Ovary (tissue), 9 donors: ENCODE results near the gene FEM1B. TPM values are rescaled to one million over a fixed set of nuclear protein-coding genes. Genes with fewer than 3 reads are reported as not detected.

Experiments used
- DNase-seq, 5 donors: peaks; one replicate each; pipeline ENCODE4 v3.0.0-alpha.2; 2019 to 2020
- H3K27ac ChIP-seq, 2 donors: fragments of 200-600 bp; one replicate each; pipeline versions ENCODE4 v1.5.1 to v1.8.0; 2019 to 2022
- H3K27me3 ChIP-seq: fragments of 200-600 bp; one replicate; pipeline ENCODE4 v1.8.0; 2022
- H3K36me3 ChIP-seq: fragments of 200-600 bp; sonication (generic); one replicate; pipeline ENCODE4 v1.5.1; 2019
- H3K4me1 ChIP-seq: one replicate; pipeline ENCODE4 v1.8.1; 2013; ENCODE audit warnings: mild to moderate bottlenecking, moderate library complexity; ENCODE audit not compliant: insufficient read depth
- H3K4me3 ChIP-seq: fragments of 200-600 bp; sonication (generic); one replicate; pipeline ENCODE4 v1.5.1; 2017
- H3K9me3 ChIP-seq, 2 donors: fragments of 200-600 bp in 1 of 2; sonication (generic) in 1 of 2; one replicate each; pipeline versions ENCODE4 v1.5.1 to v1.8.1; 2013 to 2019; ENCODE audit warnings: mild to moderate bottlenecking in 1 of 2, moderate library complexity in 1 of 2
- CTCF ChIP-seq, 3 donors: fragments of 450-650 bp in 2 of 3; fragments of 200-600 bp in 1 of 3; IDR thresholded peaks; one replicate each; pipeline versions ENCODE4 v1.5.1 to v1.8.0; 2016 to 2022; ENCODE audit warnings: antibody characterized with exemption in 3 of 3, mild to moderate bottlenecking in 1 of 3
- EP300 ChIP-seq: sonication (generic); formaldehyde crosslinking; IDR thresholded peaks from one replicate; pipeline ENCODE4 v1.6.1; 2017; ENCODE audit warnings: antibody characterized with exemption
- POLR2A ChIP-seq: fragments of 450-650 bp; IDR thresholded peaks from one replicate; pipeline ENCODE4 v1.6.1; 2017; ENCODE audit warnings: antibody characterized with exemption, mild to moderate bottlenecking, moderate library complexity
- WGBS, 3 donors: extraction: QIAGEN DNeasy Blood & Tissue Kit in 1 of 3; methylation state at CpG; one replicate each; pipeline versions ENCODE4 v1.1.5 to v1.1.7; 2013 to 2017; 5-methylcytosine and 5-hydroxymethylcytosine counted together
- intact Hi-C, 4 donors: fragments of 100-400 bp; cut with DNase I; formaldehyde crosslinking; loops; one replicate each; pipeline versions ENCODE4 v1.11.0 to v1.15.1; 2022 to 2023
- polyA plus RNA-seq, 2 donors: library from polyadenylated mRNA; stranded (reverse); fragments of 200-250 nt in 1 of 2; fragments of 350-450 nt in 1 of 2; fragmentation: Illumina TruSeq in 1 of 2; extraction: RNeasy Lipid Tissue Mini Kit (QIAGEN cat#74804) in 1 of 2; gene quantifications; one replicate each; pipeline ENCODE4 v1.2.3, GENCODE V29; 2013 to 2014
- total RNA-seq, 7 donors: library from RNA; depleted of rRNA in 2 of 7; stranded (reverse); fragments of >200 nt in 2 of 7; fragmentation: NEBNext Ultra II Directional in 3 of 7; extraction: Animal tissue kit (Norgen Biotek cat#: 25700) in 3 of 7; gene quantifications; one replicate each; pipeline versions ENCODE4 v1.1.0 to v1.2.4, GENCODE V29; 2016 to 2023
- donor health status: DM: no; HTN: no; CAD: no; lungs with moderate emphysema.
- donor health status: DM: no; HTN: no; CAD: no.
- donor health status: Bipolar disorder and iron deficiency.
- donor health status: DM: yes; HTN: yes; CAD: no.
- donor health status: DM: no; HTN: no; CAD: no.
- donor health status: DM: yes; HTN: yes; CAD: no.

FEM1B gene
- total and polyA plus RNA-seq, 9 donors = 15.8 to 83.2 (median 54.8) TPM

DNA sequence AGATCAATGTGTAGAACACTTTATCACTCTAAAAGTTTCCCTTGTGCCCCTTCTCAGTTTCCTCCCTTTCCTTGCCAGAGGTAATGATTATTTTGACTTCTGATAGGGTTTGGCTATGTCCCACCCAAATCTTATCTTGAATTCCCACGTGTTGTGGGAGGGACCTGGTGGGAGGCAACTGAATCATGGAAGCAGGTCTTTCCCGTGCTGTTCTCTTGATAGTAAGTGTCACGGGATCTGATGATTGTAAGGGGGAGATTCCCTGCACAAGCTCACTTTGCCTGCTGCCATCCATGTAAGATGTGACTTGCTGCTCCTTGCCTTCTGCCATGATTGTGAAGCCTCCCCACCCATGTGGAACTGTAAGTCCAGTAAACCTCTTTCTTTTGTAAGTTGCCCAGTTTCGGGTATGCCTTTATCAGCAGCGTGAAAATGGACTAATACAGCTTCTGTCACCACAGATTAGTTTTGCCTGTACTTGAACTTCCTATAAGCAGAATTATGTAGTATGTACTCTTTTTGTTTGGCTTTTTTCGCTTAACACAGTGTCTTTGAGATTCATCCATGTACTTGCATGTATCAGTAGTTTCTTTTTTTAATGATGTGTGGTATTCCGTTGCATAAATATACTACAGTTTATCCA is 7.2 kb downstream of the FEM1B start:
- no peak overlapping the region for H3K4me3 ChIP-seq
- no peaks in the 10 kb centered on the region for H3K27me3 ChIP-seq
- H3K4me1 ChIP-seq = peaks cover 12% of the 10 kb centered on the region
- H3K27ac ChIP-seq = no peak overlapping the region
- DNase-seq = no peak
- no peaks in the 10 kb centered on the region for H3K36me3 ChIP-seq
- intact Hi-C loops = no loop called here
- no peaks in the 10 kb centered on the region for H3K9me3 ChIP-seq
- WGBS, 3 donors = 78 to 84% (median 79%) methylated on average over 7 of the region's 7 CpGs
- TF ChIP-seq POLR2A = no peak
- no peak for TF ChIP-seq EP300
- TF ChIP-seq CTCF (IDR thresholded peaks at IDR 0.05) = no peak

DNA sequence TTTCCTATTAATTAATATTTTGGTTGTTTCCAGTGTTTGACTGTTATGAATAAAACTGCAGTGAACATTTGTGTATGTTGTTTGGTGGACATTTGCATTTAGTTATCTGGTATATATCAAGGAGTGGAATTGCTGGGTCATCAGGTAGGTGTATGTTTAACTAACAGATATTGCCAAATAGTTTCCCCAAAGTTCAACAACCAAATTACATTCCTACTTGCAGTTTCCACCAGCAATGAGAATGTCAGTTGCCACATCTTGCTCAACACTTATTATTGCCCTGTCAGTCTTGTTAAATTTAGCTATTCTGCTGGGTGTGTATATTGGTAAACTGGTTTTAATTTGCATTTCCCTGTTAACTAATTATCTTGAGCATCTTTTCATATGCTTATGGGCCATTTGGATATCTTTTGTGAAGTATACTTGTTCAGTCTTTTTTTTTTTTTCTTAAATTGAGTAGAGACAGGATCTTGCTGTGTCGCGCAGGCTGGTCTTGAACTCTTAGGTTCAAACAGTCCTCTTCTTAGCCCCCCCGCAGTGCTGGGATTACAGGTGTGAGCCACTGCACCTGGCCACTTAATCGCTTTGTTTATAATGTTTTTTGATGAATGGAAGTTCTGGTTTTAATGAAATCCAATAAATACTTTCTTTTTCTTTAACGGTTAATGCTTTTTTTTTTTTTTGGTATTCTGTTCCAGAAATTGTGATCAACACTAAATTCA is 7.9 kb downstream of the FEM1B start:
- H3K27me3 ChIP-seq = no peaks in the 10 kb centered on the region
- TF ChIP-seq EP300 (no peak), POLR2A (no peak), CTCF (IDR thresholded peaks at IDR 0.05) (no peak)
- WGBS, 3 donors = 88 to 89% (median 88%) methylated on average over 5 of the region's 5 CpGs
- intact Hi-C loops = no loop called here
- H3K27ac ChIP-seq = no peak overlapping the region
- no peak for DNase-seq
- no peaks in the 10 kb centered on the region for H3K36me3 ChIP-seq
- no peaks in the 10 kb centered on the region for H3K9me3 ChIP-seq
- no peak overlapping the region for H3K4me3 ChIP-seq
- H3K4me1 ChIP-seq = peaks cover 10% of the 10 kb centered on the region

DNA sequence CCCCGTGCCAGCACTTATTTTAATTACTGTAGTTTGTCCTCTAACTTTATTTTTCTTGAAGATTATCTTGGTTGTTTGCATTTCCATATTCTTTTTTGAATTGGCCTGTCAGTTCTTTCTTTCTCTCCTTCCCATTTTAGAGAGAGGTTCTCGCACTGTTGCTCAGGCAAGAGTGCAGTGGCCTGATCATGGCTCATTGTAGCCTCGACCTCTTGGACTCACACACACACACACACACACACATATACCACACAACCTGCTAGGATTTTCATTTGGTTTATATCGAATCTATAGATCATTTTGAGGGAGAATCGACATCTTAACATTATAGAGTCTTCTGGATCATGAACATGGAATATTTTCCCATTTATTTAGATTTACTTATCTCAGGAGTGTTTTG is 8.7 kb downstream of the FEM1B start:
- Histone ChIP-seq H3K36me3 (no peaks in the 10 kb centered on the region), H3K27ac (no peak overlapping the region), H3K27me3 (no peaks in the 10 kb centered on the region), H3K4me3 (no peak overlapping the region), H3K4me1 (peaks cover 9% of the 10 kb centered on the region), H3K9me3 (no peaks in the 10 kb centered on the region)
- TF ChIP-seq EP300 (no peak), POLR2A (no peak), CTCF (IDR thresholded peaks at IDR 0.05) (no peak)
- DNase-seq = no peak
- 54 to 72% (median 66%) methylated on average over 5 of the region's 5 CpGs for WGBS, 3 donors
- intact Hi-C loops = no loop called here

DNA sequence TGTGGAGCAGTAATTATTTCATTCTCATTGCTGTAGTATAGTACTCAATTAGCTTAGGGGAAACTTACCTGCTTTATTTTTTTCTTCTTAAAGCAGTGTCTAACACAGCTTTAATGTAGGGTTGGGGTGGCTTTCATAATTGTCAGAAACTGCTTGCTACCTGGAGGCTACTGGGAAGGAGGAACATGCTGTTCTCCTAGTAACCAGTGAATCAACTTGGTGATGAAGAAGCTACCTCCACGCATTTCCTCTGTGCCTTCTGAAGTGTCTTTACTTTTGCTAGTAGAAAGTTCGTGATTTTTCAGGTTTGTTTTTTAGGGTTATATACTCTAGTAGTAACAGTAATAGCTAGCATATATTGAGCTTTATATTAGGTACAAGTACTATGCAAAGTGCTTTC is 11.5 kb downstream of the FEM1B start:
- H3K36me3 ChIP-seq = no peaks in the 10 kb centered on the region
- H3K27ac ChIP-seq = no peak overlapping the region
- H3K27me3 ChIP-seq = no peaks in the 10 kb centered on the region
- no peak overlapping the region for H3K4me3 ChIP-seq
- H3K9me3 ChIP-seq = no peaks in the 10 kb centered on the region
- TF ChIP-seq POLR2A (no peak), EP300 (no peak), CTCF (IDR thresholded peaks at IDR 0.05) (no peak)
- peaks cover 5% of the 10 kb centered on the region for H3K4me1 ChIP-seq
- no peak for DNase-seq
- intact Hi-C loops = no loop called here
- 82 to 86% (median 83%) methylated on average over 2 of the region's 2 CpGs for WGBS, 3 donors
